ENCODE measurements around the gene TAOK2. TPM values are rescaled to one million over a fixed set of nuclear protein-coding genes. Genes with fewer than 3 reads are reported as not detected.

The TAOK2 gene
- total and polyA plus RNA-seq, 2 of the 13 experiments (the other 11 are each of a cell fraction or from before 2014, with no cell fraction given), result 17.4 to 43.2 TPM

DNA sequence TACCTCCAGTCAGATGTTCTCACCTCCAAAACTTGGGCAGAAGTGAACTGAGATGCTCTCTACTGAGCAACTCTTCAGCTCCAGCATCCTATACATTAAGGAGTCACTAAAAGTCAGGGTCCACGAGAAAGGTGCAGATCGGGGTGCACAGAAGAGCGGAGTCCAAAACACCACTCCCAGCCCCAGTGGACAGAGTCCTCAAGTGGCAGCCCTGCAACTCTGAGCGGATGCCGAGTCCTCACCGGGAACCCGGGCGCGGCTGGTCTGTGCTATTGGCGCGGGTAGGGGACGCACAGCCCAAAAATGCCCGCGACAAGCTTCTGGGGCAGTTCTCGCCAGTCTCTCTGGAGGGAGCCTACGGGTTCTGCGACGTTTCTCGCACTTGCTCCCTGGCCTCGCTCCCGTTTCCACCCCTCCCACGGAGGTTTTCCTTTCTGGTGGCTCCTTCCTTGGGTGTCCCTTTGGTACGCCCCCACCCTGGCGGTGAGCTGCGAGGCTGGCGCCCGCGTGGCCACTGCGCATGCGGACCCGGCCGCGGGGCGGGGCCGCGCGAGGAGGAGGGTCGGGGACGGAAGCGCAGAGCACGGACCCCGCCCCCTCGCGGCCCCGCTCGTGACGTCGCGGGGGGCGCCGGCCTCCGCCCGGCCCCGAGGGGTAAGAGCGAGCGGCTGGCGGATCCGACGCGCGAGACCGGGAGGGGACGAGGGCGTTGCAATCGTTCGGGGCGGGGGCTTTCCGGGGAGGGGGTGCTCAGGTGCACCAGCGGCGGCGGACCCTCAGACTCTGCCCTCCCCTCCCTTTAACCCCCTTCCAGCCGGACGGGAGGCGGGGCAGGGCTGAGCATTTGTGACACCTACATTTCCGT lies 12.0 kb upstream of the TAOK2 start, which contains the start of gene TMEM219 (continued):
- TF ChIP-seq THRA (CRISPR knock-in tag; IDR thresholded peaks at IDR 0.05; ENCODE audit: borderline replicate concordance) (no peak; the same call in 1 of the 2 replicates), ZNF878 (CRISPR knock-in tag; IDR thresholded peaks at IDR 0.05) (no peak), ZSCAN29 (CRISPR knock-in tag; conservative IDR thresholded peaks at IDR 0.05) (no peak), NCOA1 (CRISPR knock-in tag; IDR thresholded peaks at IDR 0.05) (peak; percentile 84; the same call in 1 of the 2 replicates), DR1 (CRISPR knock-in tag; IDR thresholded peaks at IDR 0.05) (no peak), ETV5 (CRISPR knock-in tag; IDR thresholded peaks at IDR 0.05; ENCODE audit: borderline replicate concordance) (peak; percentile 55), ZNF782 (CRISPR knock-in tag; IDR thresholded peaks at IDR 0.05; ENCODE audit: borderline replicate concordance) (peak; percentile 50; the same call in 1 of the 2 replicates), PCBP2 (optimal IDR thresholded peaks at IDR 0.05; ENCODE audit: low read depth, low read length, poor library complexity, severe bottlenecking) (peak; percentile 40), RBM22 (optimal IDR thresholded peaks at IDR 0.05; ENCODE audit: low read length) (no peak), ZFP82 (CRISPR knock-in tag; IDR thresholded peaks at IDR 0.05; ENCODE audit: borderline replicate concordance) (0 out of 2 replicates have a peak, but pooled peaks have one; percentile 64), RARG (CRISPR knock-in tag; IDR thresholded peaks at IDR 0.05; ENCODE audit: low read depth) (no peak), ZBTB7B (CRISPR knock-in tag; IDR thresholded peaks at IDR 0.05) (peak; percentile 61), ZNF468 (CRISPR knock-in tag; IDR thresholded peaks at IDR 0.05) (0 out of 2 replicates have a peak, but pooled peaks have one; percentile 24), ZNF597 (CRISPR knock-in tag; IDR thresholded peaks at IDR 0.05) (no peak), MBD4 (IDR thresholded peaks at IDR 0.05; ENCODE audit: borderline replicate concordance, low read length) (no peak), ZNF768 (CRISPR knock-in tag; IDR thresholded peaks at IDR 0.05) (peak; percentile 36; the same call in 1 of the 2 replicates), ZNF781 (CRISPR knock-in tag; IDR thresholded peaks at IDR 0.05; ENCODE audit: borderline replicate concordance, not compliant biosample characterization) (peak; percentile 28), CREBL2 (CRISPR knock-in tag; IDR thresholded peaks at IDR 0.05; ENCODE audit: borderline replicate concordance) (no peak; the same call in 1 of the 2 replicates), NR2C2 (CRISPR knock-in tag; IDR thresholded peaks at IDR 0.05; ENCODE audit: borderline replicate concordance) (no peak; the same call in 1 of the 2 replicates), ZFP1 (CRISPR knock-in tag; IDR thresholded peaks at IDR 0.05) (no peak), ATF7-NPFF (CRISPR knock-in tag; IDR thresholded peaks at IDR 0.05; ENCODE audit: low read depth) (no peak), MYNN (CRISPR knock-in tag; IDR thresholded peaks at IDR 0.05; ENCODE audit: low read depth) (no peak), TSC22D2 (CRISPR knock-in tag; IDR thresholded peaks at IDR 0.05; ENCODE audit: borderline replicate concordance) (no peak), XBP1 (CRISPR knock-in tag; IDR thresholded peaks at IDR 0.05) (no peak), SAFB2 (CRISPR knock-in tag; IDR thresholded peaks at IDR 0.05; ENCODE audit: borderline replicate concordance, low read depth) (no peak; the same call in 1 of the 2 replicates)
- TF ChIP-seq, protein P1, sequence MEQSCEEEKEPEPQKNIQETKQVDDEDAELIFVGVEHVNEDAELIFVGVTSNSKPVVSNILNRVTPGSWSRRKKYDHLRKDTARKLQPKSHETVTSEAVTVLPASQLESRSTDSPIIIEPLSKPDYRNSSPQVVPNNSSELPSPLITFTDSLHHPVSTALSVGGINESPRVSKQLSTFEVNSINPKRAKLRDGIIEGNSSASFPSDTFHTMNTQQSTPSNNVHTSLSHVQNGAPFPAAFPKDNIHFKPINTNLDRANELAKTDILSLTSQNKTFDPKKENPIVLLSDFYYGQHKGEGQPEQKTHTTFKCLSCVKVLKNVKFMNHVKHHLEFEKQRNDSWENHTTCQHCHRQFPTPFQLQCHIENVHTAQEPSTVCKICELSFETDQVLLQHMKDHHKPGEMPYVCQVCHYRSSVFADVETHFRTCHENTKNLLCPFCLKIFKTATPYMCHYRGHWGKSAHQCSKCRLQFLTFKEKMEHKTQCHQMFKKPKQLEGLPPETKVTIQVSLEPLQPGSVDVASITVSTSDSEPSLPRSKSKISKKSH (CRISPR knock-in tag; IDR thresholded peaks at IDR 0.05; ENCODE audit: borderline replicate concordance), result no peak

All from HepG2 (cell line).